Endothelial cell of umbilical vein (primary cell): ENCODE results near the gene SCD. TPM values are rescaled to one million over a fixed set of nuclear protein-coding genes. Genes with fewer than 3 reads are reported as not detected.

ENCODE experiments used
- BruUV-seq: library from RNA; stranded (reverse); fragments of 400-500 nt; replicated peaks from 2 replicates; lab custom pipeline; 2021; lab: Mats Ljungman, UMichigan
- CTCF ChIA-PET: fragments of 300-600, 350-600 bp; sonication (Branson Sonifier 250); formaldehyde crosslinking; loops from one replicate; lab custom pipeline; 2021; ENCODE audit warnings: antibody characterized with exemption, inconsistent platforms; lab: Charles Lee
- POLR2A ChIA-PET: fragments of 300-600, 350-600 bp; sonication (Branson Sonifier 250); formaldehyde crosslinking; loops from one replicate; lab custom pipeline; 2021; ENCODE audit warnings: antibody characterized with exemption, inconsistent platforms; lab: Charles Lee
- DNase-seq: peaks from one replicate; pipeline ENCODE4 v3.0.0-alpha.2; 2011; ENCODE audit warnings: low read depth, low spot score
- FAIRE-seq: peaks from 2 replicates; lab custom pipeline; 2011; peaks lifted over from hg19 to GRCh38; lab: Jason Lieb, UNC
- H2AFZ ChIP-seq: 2 replicates; pipeline ENCODE4 v1.6.0; 2012; ENCODE audit warnings: low read depth, low read length, control low read depth, inconsistent platforms
- H3K27ac ChIP-seq: 2 replicates; pipeline ENCODE4 v1.5.1; 2011; ENCODE audit warnings: low read depth, mild to moderate bottlenecking, control low read depth, low read length, moderate library complexity; ENCODE audit not compliant: insufficient read depth
- H3K27me3 ChIP-seq, 2 experiments: 2 replicates each; pipeline versions ENCODE4 v1.6.0 to v1.6.1; 2011; ENCODE audit warnings: low read length in 2 of 2, mixed read lengths in 1 of 2; ENCODE audit not compliant: control insufficient read depth in 2 of 2, insufficient read depth in 2 of 2
- H3K36me3 ChIP-seq, 2 experiments: 2 replicates in 1 of 2; 3 replicates in 1 of 2; pipeline ENCODE4 v1.5.1; 2011; ENCODE audit warnings: low read length in 2 of 2, mild to moderate bottlenecking in 1 of 2, moderate library complexity in 1 of 2; ENCODE audit not compliant: control insufficient read depth in 2 of 2, insufficient read depth in 2 of 2; ENCODE audit errors: extremely low read depth in 1 of 2
- H3K4me1 ChIP-seq: 3 replicates; pipeline ENCODE4 v1.5.1; 2011; ENCODE audit warnings: mild to moderate bottlenecking, low read length; ENCODE audit not compliant: control insufficient read depth, insufficient read depth; ENCODE audit errors: extremely low read depth
- H3K4me2 ChIP-seq: 2 replicates; pipeline ENCODE4 v1.6.1; 2011; ENCODE audit warnings: low read length, control low read depth, mixed read lengths; ENCODE audit not compliant: insufficient read depth
- H3K4me3 ChIP-seq, 3 experiments: fragments of 200-600 bp in 1 of 3; sonication (generic), shearing (Covaris generic) in 1 of 3; replicated peaks in 1 of 3; 2 replicates each; pipeline ENCODE4 v1.5.1; 2011 to 2016; ENCODE audit warnings: control low read depth in 3 of 3, low read length in 3 of 3, mild to moderate bottlenecking in 2 of 3, inconsistent platforms in 1 of 3, low read depth in 1 of 3, moderate library complexity in 1 of 3; ENCODE audit not compliant: insufficient read depth in 1 of 3
- H3K79me2 ChIP-seq: 2 replicates; pipeline ENCODE4 v1.6.0; 2012; ENCODE audit warnings: low read length, inconsistent platforms; ENCODE audit not compliant: control insufficient read depth, insufficient read depth
- H3K9ac ChIP-seq: replicated peaks from 2 replicates; pipeline ENCODE3; 2011; ENCODE audit warnings: low read length, control low read depth; ENCODE audit not compliant: insufficient read depth; ENCODE audit errors: extremely low read depth
- H3K9me1 ChIP-seq: replicated peaks from 3 replicates; pipeline ENCODE4 v1.6.0; 2011; ENCODE audit warnings: mild to moderate bottlenecking, low read length; ENCODE audit not compliant: control insufficient read depth, insufficient read depth; ENCODE audit errors: extremely low read depth
- H3K9me3 ChIP-seq: replicated peaks from 2 replicates; pipeline ENCODE4 v1.5.1; 2012; ENCODE audit warnings: low read length, inconsistent platforms; ENCODE audit not compliant: control insufficient read depth, insufficient read depth
- H4K20me1 ChIP-seq: replicated peaks from 2 replicates; pipeline ENCODE3; 2011; ENCODE audit warnings: mild to moderate bottlenecking, low read length; ENCODE audit not compliant: control insufficient read depth, insufficient read depth; ENCODE audit errors: extremely low read depth
- EZH2 ChIP-seq: IDR thresholded peaks from 2 replicates; pipeline ENCODE4 v1.6.1; 2012; ENCODE audit warnings: borderline replicate concordance, low read depth, mild to moderate bottlenecking, moderate library complexity, low read length, inconsistent platforms; ENCODE audit not compliant: severe bottlenecking
- FOS ChIP-seq: IDR thresholded peaks from 2 replicates; pipeline ENCODE4 v1.6.1; 2011; ENCODE audit warnings: mild to moderate bottlenecking, low read length, moderate library complexity, borderline replicate concordance; ENCODE audit not compliant: insufficient read depth
- GATA2 ChIP-seq: IDR thresholded peaks from 2 replicates; pipeline ENCODE4 v1.7.0; 2011; ENCODE audit warnings: low read depth, mild to moderate bottlenecking, moderate library complexity, mixed read lengths, low read length; ENCODE audit not compliant: insufficient read length, insufficient read depth
- JUN ChIP-seq: IDR thresholded peaks from 2 replicates; pipeline ENCODE4 v1.6.1; 2011; ENCODE audit warnings: borderline replicate concordance, low read depth; ENCODE audit not compliant: insufficient read length, insufficient read depth
- MYC ChIP-seq: IDR thresholded peaks from one replicate; pipeline ENCODE4 v1.6.1; 2011; ENCODE audit warnings: mild to moderate bottlenecking, low read depth, low read length
- POLR2A ChIP-seq: IDR thresholded peaks from 2 replicates; pipeline ENCODE4 v1.6.1; 2012; ENCODE audit warnings: low read depth, mild to moderate bottlenecking, control low read depth, low read length
- POLR2AphosphoS5 ChIP-seq: IDR thresholded peaks from 2 replicates; pipeline ENCODE4 v1.6.1; 2012; ENCODE audit warnings: low read depth, mild to moderate bottlenecking, control low read depth, low read length, moderate library complexity; ENCODE audit not compliant: insufficient read depth
- dilution Hi-C: fragments of 300-500 bp; cut with MboI; formaldehyde crosslinking; loops from one replicate; pipeline ENCODE4 v1.15.0; 2019; ENCODE audit warnings: low sequenced_read_pairs; ENCODE audit not compliant: extremely low pct_ligation_motif_present
- intact Hi-C: fragments of 100-400 bp; cut with micrococcal nuclease; formaldehyde crosslinking; loops from one replicate; pipeline ENCODE4 v1.10.0; 2022
- polyA plus RNA-seq, 4 experiments: library from polyadenylated mRNA; depleted of rRNA in 3 of 4; stranded (reverse) in 3 of 4; unstranded in 1 of 4; fragments of >200 nt; gene quantifications; 2 replicates each; pipeline versions ENCODE4 v1.2.1 to v1.2.3, GENCODE V29; 2011 to 2012; ENCODE audit warnings: missing spikeins in 1 of 4
- total RNA-seq: library from RNA; stranded (reverse); gene quantifications from 2 replicates; pipeline ENCODE4 v1.2.3, GENCODE V29; 2021
- TF ChIP-seq, protein P1 (sequence below): IDR thresholded peaks from 2 replicates; pipeline ENCODE4 v1.6.1; 2011; ENCODE audit not compliant: insufficient read depth, insufficient read length
- TF ChIP-seq, protein P2 (sequence below), 2 donors: IDR thresholded peaks; 1 replicate in 1 of 2; 2 replicates in 1 of 2; pipeline ENCODE4 v1.5.1; 2011; ENCODE audit warnings: low read length in 2 of 2, mild to moderate bottlenecking in 2 of 2, moderate library complexity in 2 of 2, control low read depth in 1 of 2, inconsistent platforms in 1 of 2, low read depth in 1 of 2; ENCODE audit not compliant: insufficient read depth in 1 of 2; ENCODE audit errors: extremely low read depth in 1 of 2

Gene SCD
- total and polyA plus RNA-seq, 2 donors (not counting 3 experiments of a cell fraction or from before 2014, with no cell fraction given): 258 to 426 TPM

- H2AFZ ChIP-seq: no peak overlapping the region
- H3K4me3 ChIP-seq: no peak overlapping the region
- POLR2A ChIA-PET: interaction anchor here (0.5 kb wide), 1 partner anchor 600 kb away, joined by 3 read pairs; no protein-coding TSS in a partner anchor
- DNase-seq (no peak), FAIRE-seq (no peak)
- CTCF ChIA-PET: interaction anchor here (0.7 to 1.6 kb wide), 5 partner anchors 24 to 138 kb away, joined by 3 to 5 read pairs (median 4); no protein-coding TSS in a partner anchor
- H3K4me2 ChIP-seq: no peak overlapping the region
- H3K27ac ChIP-seq: no peak overlapping the region
- H3K79me2 ChIP-seq: no peaks in the 10 kb centered on the region
- intact Hi-C loops (no loop called here), dilution Hi-C loops (no loop called here)
- no peaks in the 10 kb centered on the region for H3K27me3 ChIP-seq
- peaks cover 2% of the 10 kb centered on the region for H3K4me1 ChIP-seq
- TF ChIP-seq, protein P1, sequence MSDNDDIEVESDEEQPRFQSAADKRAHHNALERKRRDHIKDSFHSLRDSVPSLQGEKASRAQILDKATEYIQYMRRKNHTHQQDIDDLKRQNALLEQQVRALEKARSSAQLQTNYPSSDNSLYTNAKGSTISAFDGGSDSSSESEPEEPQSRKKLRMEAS: no peak
- no peak for TF ChIP-seq POLR2AphosphoS5
- TF ChIP-seq EZH2: no peak
- TF ChIP-seq POLR2A: no peak
- no TSS peak for BruUV-seq
- no peaks in the 10 kb centered on the region for H4K20me1 ChIP-seq
- no peaks in the 10 kb centered on the region for H3K9me1 ChIP-seq
- H3K9ac ChIP-seq: no peak overlapping the region
- peaks cover 0 to 4% of the 10 kb centered on the region in 2 experiments for H3K36me3 ChIP-seq
- no peaks in the 10 kb centered on the region for H3K9me3 ChIP-seq
These were observed 33.4 kb downstream of the SCD start for GRCh38 chr10:100380400-100380799.

DNA sequence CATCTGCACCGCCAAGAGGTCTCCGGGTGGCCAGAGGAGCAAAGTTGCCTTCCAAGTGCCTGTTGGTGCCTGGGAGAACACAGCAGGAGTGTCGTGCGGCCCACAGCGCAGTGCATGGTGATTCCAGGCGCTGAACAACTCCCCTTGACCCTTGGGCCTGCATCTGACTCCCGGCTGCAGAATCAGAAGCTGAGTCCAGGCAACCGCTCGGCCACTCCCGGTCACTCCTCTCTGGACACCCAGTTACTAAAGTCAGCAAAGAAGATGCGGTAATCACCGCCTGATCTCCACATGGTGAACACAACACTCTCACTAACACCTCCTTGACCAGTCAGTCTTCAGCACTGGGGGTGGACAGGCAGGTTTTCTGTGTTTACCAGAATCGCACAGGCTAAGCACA, 35.5 kb downstream of the SCD start:
- H3K27ac ChIP-seq: no peak overlapping the region
- no peak overlapping the region for H3K4me2 ChIP-seq
- H3K9me3 ChIP-seq: no peaks in the 10 kb centered on the region
- no peak overlapping the region for H3K4me3 ChIP-seq
- no TSS peak for BruUV-seq
- ChIA-PET POLR2A (no interaction called here), CTCF (no interaction called here)
- intact Hi-C loops (no loop called here), dilution Hi-C loops (no loop called here)
- no peaks in the 10 kb centered on the region for H3K9me1 ChIP-seq
- H3K4me1 ChIP-seq: no peaks in the 10 kb centered on the region
- H3K9ac ChIP-seq: no peak overlapping the region
- no peaks in the 10 kb centered on the region for H3K79me2 ChIP-seq
- H4K20me1 ChIP-seq: no peaks in the 10 kb centered on the region
- H2AFZ ChIP-seq: no peak overlapping the region
- DNase-seq (no peak), FAIRE-seq (no peak)
- peaks cover 0 to 4% of the 10 kb centered on the region in 2 experiments for H3K36me3 ChIP-seq
- TF ChIP-seq FOS: no peak
- TF ChIP-seq, protein P2, sequence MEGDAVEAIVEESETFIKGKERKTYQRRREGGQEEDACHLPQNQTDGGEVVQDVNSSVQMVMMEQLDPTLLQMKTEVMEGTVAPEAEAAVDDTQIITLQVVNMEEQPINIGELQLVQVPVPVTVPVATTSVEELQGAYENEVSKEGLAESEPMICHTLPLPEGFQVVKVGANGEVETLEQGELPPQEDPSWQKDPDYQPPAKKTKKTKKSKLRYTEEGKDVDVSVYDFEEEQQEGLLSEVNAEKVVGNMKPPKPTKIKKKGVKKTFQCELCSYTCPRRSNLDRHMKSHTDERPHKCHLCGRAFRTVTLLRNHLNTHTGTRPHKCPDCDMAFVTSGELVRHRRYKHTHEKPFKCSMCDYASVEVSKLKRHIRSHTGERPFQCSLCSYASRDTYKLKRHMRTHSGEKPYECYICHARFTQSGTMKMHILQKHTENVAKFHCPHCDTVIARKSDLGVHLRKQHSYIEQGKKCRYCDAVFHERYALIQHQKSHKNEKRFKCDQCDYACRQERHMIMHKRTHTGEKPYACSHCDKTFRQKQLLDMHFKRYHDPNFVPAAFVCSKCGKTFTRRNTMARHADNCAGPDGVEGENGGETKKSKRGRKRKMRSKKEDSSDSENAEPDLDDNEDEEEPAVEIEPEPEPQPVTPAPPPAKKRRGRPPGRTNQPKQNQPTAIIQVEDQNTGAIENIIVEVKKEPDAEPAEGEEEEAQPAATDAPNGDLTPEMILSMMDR (IDR thresholded peaks at IDR 0.05; ENCODE audit: extremely low read depth in 1 of 2, insufficient read depth in 1 of 2, low read depth in 1 of 2, low read length in 2 of 2): no peak
- TF ChIP-seq MYC: no peak
- TF ChIP-seq JUN: no peak
- no peak for TF ChIP-seq GATA2
- no peak for TF ChIP-seq EZH2
- TF ChIP-seq POLR2AphosphoS5: no peak
- TF ChIP-seq, protein P1: no peak
- TF ChIP-seq POLR2A: no peak
- H3K27me3 ChIP-seq: no peaks in the 10 kb centered on the region
